Measurements from ENCODE around the gene CHD9.

The CHD9 gene

GRCh38 chr16:53090286-53090590 lies 35.4 kb downstream of the CHD9 start:
- TF ChIP-seq, protein P1, sequence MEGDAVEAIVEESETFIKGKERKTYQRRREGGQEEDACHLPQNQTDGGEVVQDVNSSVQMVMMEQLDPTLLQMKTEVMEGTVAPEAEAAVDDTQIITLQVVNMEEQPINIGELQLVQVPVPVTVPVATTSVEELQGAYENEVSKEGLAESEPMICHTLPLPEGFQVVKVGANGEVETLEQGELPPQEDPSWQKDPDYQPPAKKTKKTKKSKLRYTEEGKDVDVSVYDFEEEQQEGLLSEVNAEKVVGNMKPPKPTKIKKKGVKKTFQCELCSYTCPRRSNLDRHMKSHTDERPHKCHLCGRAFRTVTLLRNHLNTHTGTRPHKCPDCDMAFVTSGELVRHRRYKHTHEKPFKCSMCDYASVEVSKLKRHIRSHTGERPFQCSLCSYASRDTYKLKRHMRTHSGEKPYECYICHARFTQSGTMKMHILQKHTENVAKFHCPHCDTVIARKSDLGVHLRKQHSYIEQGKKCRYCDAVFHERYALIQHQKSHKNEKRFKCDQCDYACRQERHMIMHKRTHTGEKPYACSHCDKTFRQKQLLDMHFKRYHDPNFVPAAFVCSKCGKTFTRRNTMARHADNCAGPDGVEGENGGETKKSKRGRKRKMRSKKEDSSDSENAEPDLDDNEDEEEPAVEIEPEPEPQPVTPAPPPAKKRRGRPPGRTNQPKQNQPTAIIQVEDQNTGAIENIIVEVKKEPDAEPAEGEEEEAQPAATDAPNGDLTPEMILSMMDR (IDR thresholded peaks at IDR 0.05; ENCODE audit: low read length), result no peak
- no peak for TF ChIP-seq EZH2 (IDR thresholded peaks at IDR 0.05; ENCODE audit: borderline replicate concordance, low read length)
- H3K79me2 ChIP-seq (ENCODE audit: insufficient read depth, low read length), result no peaks in the 10 kb centered on the region
- peak overlapping the region; percentile 61 for H3K27ac ChIP-seq (ENCODE audit: low read depth, low read length, poor library complexity, severe bottlenecking)
- H2AFZ ChIP-seq (ENCODE audit: low read length), result no peak overlapping the region
- H3K4me3 ChIP-seq (ENCODE audit: low read depth, low read length, poor library complexity, severe bottlenecking), result no peak overlapping the region
- H3K36me3 ChIP-seq (ENCODE audit: insufficient read depth, low read length), result no peaks in the 10 kb centered on the region; the same call in 1 of the 2 replicates
- H3K4me2 ChIP-seq (ENCODE audit: low read length), result peak overlapping the region; percentile 53; the same call in 1 of the 2 replicates
- H3K4me1 ChIP-seq (ENCODE audit: insufficient read depth, low read length, severe bottlenecking), result peaks cover 47% of the 10 kb centered on the region
- H3F3A ChIP-seq (ENCODE audit: insufficient read depth, low read length), result no peaks in the 10 kb centered on the region
- H4K20me1 ChIP-seq (ENCODE audit: insufficient read depth, low read length), result no peaks in the 10 kb centered on the region
- no peaks in the 10 kb centered on the region for H3K9me2 ChIP-seq (ENCODE audit: low read depth, low read length)
- H3K9me3 ChIP-seq (ENCODE audit: low read length), result no peaks in the 10 kb centered on the region
- H3K9ac ChIP-seq (ENCODE audit: low read length), result peak overlapping the region; percentile 38; the same call in 1 of the 2 replicates
- no peaks in the 10 kb centered on the region for H3K27me3 ChIP-seq (ENCODE audit: insufficient read depth, low read length)

DNA sequence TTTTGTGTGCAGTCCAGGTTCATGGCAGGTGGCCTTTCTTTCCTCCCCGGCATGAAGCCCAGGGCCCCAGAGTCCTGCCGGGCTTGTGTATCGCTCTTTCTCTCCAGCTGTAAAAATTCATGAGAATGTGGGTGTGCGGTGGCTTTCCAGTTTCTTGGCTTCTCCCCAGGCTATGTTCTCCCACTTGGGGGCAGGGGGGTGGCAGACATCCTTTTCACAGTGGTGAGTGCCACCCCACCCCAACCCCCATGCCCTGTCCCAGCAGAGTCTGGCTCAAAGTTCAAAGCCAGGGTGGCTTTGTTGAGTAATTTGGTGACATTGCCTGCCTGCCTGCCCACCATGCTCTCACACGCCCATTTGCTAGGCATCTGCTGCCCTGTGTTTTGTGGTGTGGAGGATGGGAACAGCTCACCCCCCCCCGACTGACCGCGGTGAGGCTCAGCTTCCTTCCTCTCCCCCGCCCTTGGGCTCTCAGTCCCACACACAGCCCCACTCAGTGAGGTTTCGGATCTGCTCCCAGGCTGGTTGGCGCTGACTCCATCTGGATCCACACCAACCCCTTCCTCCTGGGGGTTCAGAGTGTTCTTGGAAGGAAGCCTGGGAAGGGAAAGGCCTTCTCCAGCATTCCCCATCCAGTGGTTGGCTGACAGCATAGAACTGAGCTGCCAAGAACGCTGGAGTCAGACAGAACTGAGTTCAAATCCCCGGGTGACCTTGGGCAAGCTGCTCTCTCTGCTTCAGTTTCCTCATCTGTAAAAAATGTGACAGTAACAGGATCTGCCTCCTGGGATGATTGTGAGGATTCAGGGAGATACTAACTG lies 36.0 kb downstream of the CHD9 start:
- peak overlapping the region; percentile 38; the same call in 1 of the 2 replicates for H3K9ac ChIP-seq (ENCODE audit: low read length)
- H3K4me3 ChIP-seq (ENCODE audit: low read depth, low read length, poor library complexity, severe bottlenecking), result peak overlapping the region; percentile 5
- no peaks in the 10 kb centered on the region for H3K9me2 ChIP-seq (ENCODE audit: low read depth, low read length)
- TF ChIP-seq, protein P1 (IDR thresholded peaks at IDR 0.05; ENCODE audit: low read length), result no peak
- TF ChIP-seq EZH2 (IDR thresholded peaks at IDR 0.05; ENCODE audit: borderline replicate concordance, low read length), result no peak
- H3K9me3 ChIP-seq (ENCODE audit: low read length), result no peaks in the 10 kb centered on the region
- no peaks in the 10 kb centered on the region for H3K79me2 ChIP-seq (ENCODE audit: insufficient read depth, low read length)
- H3K27me3 ChIP-seq (ENCODE audit: insufficient read depth, low read length), result no peaks in the 10 kb centered on the region
- H3K27ac ChIP-seq (ENCODE audit: low read depth, low read length, poor library complexity, severe bottlenecking), result peak overlapping the region; percentile 61
- H3K4me1 ChIP-seq (ENCODE audit: insufficient read depth, low read length, severe bottlenecking), result peaks cover 41% of the 10 kb centered on the region
- H3K36me3 ChIP-seq (ENCODE audit: insufficient read depth, low read length), result no peaks in the 10 kb centered on the region; the same call in 1 of the 2 replicates
- no peaks in the 10 kb centered on the region for H3F3A ChIP-seq (ENCODE audit: insufficient read depth, low read length)
- no peak overlapping the region for H2AFZ ChIP-seq (ENCODE audit: low read length)
- no peaks in the 10 kb centered on the region for H4K20me1 ChIP-seq (ENCODE audit: insufficient read depth, low read length)
- H3K4me2 ChIP-seq (ENCODE audit: low read length), result peak overlapping the region; percentile 53

GRCh38 chr16:53091466-53092211 lies 36.8 kb downstream of the CHD9 start:
- Histone ChIP-seq H3K4me3 (ENCODE audit: low read depth, low read length, poor library complexity, severe bottlenecking) (peak overlapping the region; percentile 5), H3K9me3 (ENCODE audit: low read length) (no peaks in the 10 kb centered on the region), H3K4me1 (ENCODE audit: insufficient read depth, low read length, severe bottlenecking) (peaks cover 35% of the 10 kb centered on the region), H3K9me2 (ENCODE audit: low read depth, low read length) (no peaks in the 10 kb centered on the region), H3K36me3 (ENCODE audit: insufficient read depth, low read length) (no peaks in the 10 kb centered on the region; the same call in 1 of the 2 replicates), H3K4me2 (ENCODE audit: low read length) (peak overlapping the region; percentile 53), H4K20me1 (ENCODE audit: insufficient read depth, low read length) (no peaks in the 10 kb centered on the region), H3K9ac (ENCODE audit: low read length) (peak overlapping the region; percentile 38; the same call in 1 of the 2 replicates), H2AFZ (ENCODE audit: low read length) (no peak overlapping the region), H3K27me3 (ENCODE audit: insufficient read depth, low read length) (no peaks in the 10 kb centered on the region), H3K79me2 (ENCODE audit: insufficient read depth, low read length) (no peaks in the 10 kb centered on the region), H3K27ac (ENCODE audit: low read depth, low read length, poor library complexity, severe bottlenecking) (peak overlapping the region; percentile 61), H3F3A (ENCODE audit: insufficient read depth, low read length) (no peaks in the 10 kb centered on the region)
- TF ChIP-seq, protein P1 (IDR thresholded peaks at IDR 0.05; ENCODE audit: low read length), result no peak
- no peak for TF ChIP-seq EZH2 (IDR thresholded peaks at IDR 0.05; ENCODE audit: borderline replicate concordance, low read length)

Data from OCI-LY1 (cell line).